ENCODE results near the gene FARSA. TPM values are rescaled to one million over a fixed set of nuclear protein-coding genes. Genes with fewer than 3 reads are reported as not detected.
A peak's percentile ranks its signal among the peaks of the same experiment; 100 is the strongest.

The FARSA gene
- total and polyA plus RNA-seq, 10 of the 15 experiments (the other 5 are each of a cell fraction or from before 2014, with no cell fraction given), result 20.3 to 212 (median 76.4) TPM

GRCh38 chr19:12899891-12900518 lies 33.5 kb downstream of the FARSA start (continued):
- peak; percentile 31; the same call in 1 of the 2 replicates for TF ChIP-seq BACH1 (IDR thresholded peaks at IDR 0.05; ENCODE audit: borderline replicate concordance)
- peak; percentile 51; the same call in 1 of the 2 replicates for TF ChIP-seq CHD2 (IDR thresholded peaks at IDR 0.05; ENCODE audit: borderline replicate concordance, low read depth, low read length)
- no peak for TF ChIP-seq ESRRA (IDR thresholded peaks at IDR 0.05; ENCODE audit: low read length)
- peak; percentile 63 for TF ChIP-seq MEF2B (IDR thresholded peaks at IDR 0.05; ENCODE audit: partially characterized antibody, poor library complexity, severe bottlenecking)
- TF ChIP-seq MTA3 (IDR thresholded peaks at IDR 0.05; ENCODE audit: borderline replicate concordance, low read length), result peak; percentile 67; the same call in 1 of the 2 replicates
- TF ChIP-seq ETV6 (conservative IDR thresholded peaks at IDR 0.05 in 1 of 2, IDR thresholded peaks at IDR 0.05 in 1 of 2; ENCODE audit: borderline replicate concordance in 1 of 2, low read depth in 1 of 2), result 0 out of 4 replicates have a peak, but pooled peaks of 1 of the 2 experiments have one; percentile 35
- no peak for TF ChIP-seq HSF1 (IDR thresholded peaks at IDR 0.05; ENCODE audit: low read depth, low read length)
- peak; percentile 82 for TF ChIP-seq RELB (IDR thresholded peaks at IDR 0.05; ENCODE audit: low read depth)
- no peak for TF ChIP-seq USF2 (IDR thresholded peaks at IDR 0.05; ENCODE audit: borderline replicate concordance, low read depth, low read length)
- no peak for TF ChIP-seq CBX5 (IDR thresholded peaks at IDR 0.05; ENCODE audit: low read depth)

Measured in GM12878 (cell line).